Endothelial cell of umbilical vein (primary cell): Measurements from ENCODE around the gene RPP25. TPM values are rescaled to one million over a fixed set of nuclear protein-coding genes. Genes with fewer than 3 reads are reported as not detected.

Source experiments
- BruUV-seq: library from RNA; stranded (reverse); fragments of 400-500 nt; replicated peaks from 2 replicates; lab custom pipeline; 2021; lab: Mats Ljungman, UMichigan
- CTCF ChIA-PET: fragments of 300-600, 350-600 bp; sonication (Branson Sonifier 250); formaldehyde crosslinking; loops from one replicate; lab custom pipeline; 2021; ENCODE audit warnings: antibody characterized with exemption, inconsistent platforms; lab: Charles Lee
- POLR2A ChIA-PET: fragments of 300-600, 350-600 bp; sonication (Branson Sonifier 250); formaldehyde crosslinking; loops from one replicate; lab custom pipeline; 2021; ENCODE audit warnings: antibody characterized with exemption, inconsistent platforms; lab: Charles Lee
- DNase-seq: peaks from one replicate; pipeline ENCODE4 v3.0.0-alpha.2; 2011; ENCODE audit warnings: low read depth, low spot score
- FAIRE-seq: peaks from 2 replicates; lab custom pipeline; 2011; peaks lifted over from hg19 to GRCh38; lab: Jason Lieb, UNC
- H2AFZ ChIP-seq: 2 replicates; pipeline ENCODE4 v1.6.0; 2012; ENCODE audit warnings: low read depth, low read length, control low read depth, inconsistent platforms
- H3K27ac ChIP-seq: 2 replicates; pipeline ENCODE4 v1.5.1; 2011; ENCODE audit warnings: low read depth, mild to moderate bottlenecking, control low read depth, low read length, moderate library complexity; ENCODE audit not compliant: insufficient read depth
- H3K27me3 ChIP-seq, 2 experiments: 2 replicates each; pipeline versions ENCODE4 v1.6.0 to v1.6.1; 2011; ENCODE audit warnings: low read length in 2 of 2, mixed read lengths in 1 of 2; ENCODE audit not compliant: control insufficient read depth in 2 of 2, insufficient read depth in 2 of 2
- H3K36me3 ChIP-seq, 2 experiments: 2 replicates in 1 of 2; 3 replicates in 1 of 2; pipeline ENCODE4 v1.5.1; 2011; ENCODE audit warnings: low read length in 2 of 2, mild to moderate bottlenecking in 1 of 2, moderate library complexity in 1 of 2; ENCODE audit not compliant: control insufficient read depth in 2 of 2, insufficient read depth in 2 of 2; ENCODE audit errors: extremely low read depth in 1 of 2
- H3K4me1 ChIP-seq: 3 replicates; pipeline ENCODE4 v1.5.1; 2011; ENCODE audit warnings: mild to moderate bottlenecking, low read length; ENCODE audit not compliant: control insufficient read depth, insufficient read depth; ENCODE audit errors: extremely low read depth
- H3K4me2 ChIP-seq: 2 replicates; pipeline ENCODE4 v1.6.1; 2011; ENCODE audit warnings: low read length, control low read depth, mixed read lengths; ENCODE audit not compliant: insufficient read depth
- H3K4me3 ChIP-seq, 3 experiments: fragments of 200-600 bp in 1 of 3; sonication (generic), shearing (Covaris generic) in 1 of 3; replicated peaks in 1 of 3; 2 replicates each; pipeline ENCODE4 v1.5.1; 2011 to 2016; ENCODE audit warnings: control low read depth in 3 of 3, low read length in 3 of 3, mild to moderate bottlenecking in 2 of 3, inconsistent platforms in 1 of 3, low read depth in 1 of 3, moderate library complexity in 1 of 3; ENCODE audit not compliant: insufficient read depth in 1 of 3
- H3K79me2 ChIP-seq: 2 replicates; pipeline ENCODE4 v1.6.0; 2012; ENCODE audit warnings: low read length, inconsistent platforms; ENCODE audit not compliant: control insufficient read depth, insufficient read depth
- H3K9ac ChIP-seq: replicated peaks from 2 replicates; pipeline ENCODE3; 2011; ENCODE audit warnings: low read length, control low read depth; ENCODE audit not compliant: insufficient read depth; ENCODE audit errors: extremely low read depth
- H3K9me1 ChIP-seq: replicated peaks from 3 replicates; pipeline ENCODE4 v1.6.0; 2011; ENCODE audit warnings: mild to moderate bottlenecking, low read length; ENCODE audit not compliant: control insufficient read depth, insufficient read depth; ENCODE audit errors: extremely low read depth
- H3K9me3 ChIP-seq: replicated peaks from 2 replicates; pipeline ENCODE4 v1.5.1; 2012; ENCODE audit warnings: low read length, inconsistent platforms; ENCODE audit not compliant: control insufficient read depth, insufficient read depth
- H4K20me1 ChIP-seq: replicated peaks from 2 replicates; pipeline ENCODE3; 2011; ENCODE audit warnings: mild to moderate bottlenecking, low read length; ENCODE audit not compliant: control insufficient read depth, insufficient read depth; ENCODE audit errors: extremely low read depth
- EZH2 ChIP-seq: IDR thresholded peaks from 2 replicates; pipeline ENCODE4 v1.6.1; 2012; ENCODE audit warnings: borderline replicate concordance, low read depth, mild to moderate bottlenecking, moderate library complexity, low read length, inconsistent platforms; ENCODE audit not compliant: severe bottlenecking
- FOS ChIP-seq: IDR thresholded peaks from 2 replicates; pipeline ENCODE4 v1.6.1; 2011; ENCODE audit warnings: mild to moderate bottlenecking, low read length, moderate library complexity, borderline replicate concordance; ENCODE audit not compliant: insufficient read depth
- GATA2 ChIP-seq: IDR thresholded peaks from 2 replicates; pipeline ENCODE4 v1.7.0; 2011; ENCODE audit warnings: low read depth, mild to moderate bottlenecking, moderate library complexity, mixed read lengths, low read length; ENCODE audit not compliant: insufficient read length, insufficient read depth
- MYC ChIP-seq: IDR thresholded peaks from one replicate; pipeline ENCODE4 v1.6.1; 2011; ENCODE audit warnings: mild to moderate bottlenecking, low read depth, low read length
- POLR2A ChIP-seq: IDR thresholded peaks from 2 replicates; pipeline ENCODE4 v1.6.1; 2012; ENCODE audit warnings: low read depth, mild to moderate bottlenecking, control low read depth, low read length
- dilution Hi-C: fragments of 300-500 bp; cut with MboI; formaldehyde crosslinking; loops from one replicate; pipeline ENCODE4 v1.15.0; 2019; ENCODE audit warnings: low sequenced_read_pairs; ENCODE audit not compliant: extremely low pct_ligation_motif_present
- intact Hi-C: fragments of 100-400 bp; cut with micrococcal nuclease; formaldehyde crosslinking; loops from one replicate; pipeline ENCODE4 v1.10.0; 2022
- polyA plus RNA-seq, 4 experiments: library from polyadenylated mRNA; depleted of rRNA in 3 of 4; stranded (reverse) in 3 of 4; unstranded in 1 of 4; fragments of >200 nt; gene quantifications; 2 replicates each; pipeline versions ENCODE4 v1.2.1 to v1.2.3, GENCODE V29; 2011 to 2012; ENCODE audit warnings: missing spikeins in 1 of 4
- total RNA-seq: library from RNA; stranded (reverse); gene quantifications from 2 replicates; pipeline ENCODE4 v1.2.3, GENCODE V29; 2021
- TF ChIP-seq, protein P1 (sequence below): IDR thresholded peaks from 2 replicates; pipeline ENCODE4 v1.6.1; 2011; ENCODE audit not compliant: insufficient read depth, insufficient read length
- TF ChIP-seq, protein P2 (sequence below), 2 donors: IDR thresholded peaks; 1 replicate in 1 of 2; 2 replicates in 1 of 2; pipeline ENCODE4 v1.5.1; 2011; ENCODE audit warnings: low read length in 2 of 2, mild to moderate bottlenecking in 2 of 2, moderate library complexity in 2 of 2, control low read depth in 1 of 2, inconsistent platforms in 1 of 2, low read depth in 1 of 2; ENCODE audit not compliant: insufficient read depth in 1 of 2; ENCODE audit errors: extremely low read depth in 1 of 2

The RPP25 gene
- total and polyA plus RNA-seq, 2 donors (not counting 3 experiments of a cell fraction or from before 2014, with no cell fraction given) = 10.1 to 13.8 TPM

DNA sequence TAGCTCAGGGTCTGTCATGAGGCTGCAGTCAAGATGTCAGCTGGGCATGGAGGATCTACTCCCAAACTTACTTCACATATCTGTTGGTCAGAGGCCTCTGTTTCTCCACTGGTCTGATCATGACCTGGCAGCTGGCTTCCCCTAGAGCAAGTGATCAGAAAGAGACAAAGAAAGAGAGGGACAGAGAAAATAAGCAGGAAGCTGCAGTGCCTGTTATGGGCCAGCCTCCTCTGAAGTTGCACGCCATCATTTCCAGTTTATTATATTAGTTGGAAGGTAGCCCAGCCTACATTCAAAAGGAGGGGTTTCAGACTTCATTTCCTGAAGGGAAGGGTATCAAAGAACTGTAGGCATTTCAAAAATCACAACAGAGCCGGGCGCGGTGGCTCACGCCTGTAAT lies 5.0 kb upstream of the RPP25 start:
- peak; percentile 86 for DNase-seq
- Histone ChIP-seq H3K4me2 (peak overlapping the region; percentile 54), H3K9me1 (no peaks in the 10 kb centered on the region), H3K4me3 (no peak overlapping the region), H3K79me2 (no peaks in the 10 kb centered on the region), H4K20me1 (no peaks in the 10 kb centered on the region), H3K9ac (peak overlapping the region; percentile 65), H3K27me3 (peaks cover 0 to 3% of the 10 kb centered on the region in 2 experiments), H3K9me3 (no peaks in the 10 kb centered on the region), H3K4me1 (peaks cover 51% of the 10 kb centered on the region), H3K27ac (peak overlapping the region; percentile 68), H2AFZ (peak overlapping the region; percentile 52), H3K36me3 (no peaks in the 10 kb centered on the region)
- dilution Hi-C loops = no loop called here
- no peak for TF ChIP-seq FOS
- no peak for TF ChIP-seq GATA2
- TF ChIP-seq EZH2 = no peak
- TF ChIP-seq, protein P1, sequence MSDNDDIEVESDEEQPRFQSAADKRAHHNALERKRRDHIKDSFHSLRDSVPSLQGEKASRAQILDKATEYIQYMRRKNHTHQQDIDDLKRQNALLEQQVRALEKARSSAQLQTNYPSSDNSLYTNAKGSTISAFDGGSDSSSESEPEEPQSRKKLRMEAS = no peak
- no peak for TF ChIP-seq MYC
- TF ChIP-seq, protein P2, sequence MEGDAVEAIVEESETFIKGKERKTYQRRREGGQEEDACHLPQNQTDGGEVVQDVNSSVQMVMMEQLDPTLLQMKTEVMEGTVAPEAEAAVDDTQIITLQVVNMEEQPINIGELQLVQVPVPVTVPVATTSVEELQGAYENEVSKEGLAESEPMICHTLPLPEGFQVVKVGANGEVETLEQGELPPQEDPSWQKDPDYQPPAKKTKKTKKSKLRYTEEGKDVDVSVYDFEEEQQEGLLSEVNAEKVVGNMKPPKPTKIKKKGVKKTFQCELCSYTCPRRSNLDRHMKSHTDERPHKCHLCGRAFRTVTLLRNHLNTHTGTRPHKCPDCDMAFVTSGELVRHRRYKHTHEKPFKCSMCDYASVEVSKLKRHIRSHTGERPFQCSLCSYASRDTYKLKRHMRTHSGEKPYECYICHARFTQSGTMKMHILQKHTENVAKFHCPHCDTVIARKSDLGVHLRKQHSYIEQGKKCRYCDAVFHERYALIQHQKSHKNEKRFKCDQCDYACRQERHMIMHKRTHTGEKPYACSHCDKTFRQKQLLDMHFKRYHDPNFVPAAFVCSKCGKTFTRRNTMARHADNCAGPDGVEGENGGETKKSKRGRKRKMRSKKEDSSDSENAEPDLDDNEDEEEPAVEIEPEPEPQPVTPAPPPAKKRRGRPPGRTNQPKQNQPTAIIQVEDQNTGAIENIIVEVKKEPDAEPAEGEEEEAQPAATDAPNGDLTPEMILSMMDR (IDR thresholded peaks at IDR 0.05; ENCODE audit: extremely low read depth in 1 of 2, insufficient read depth in 1 of 2, low read depth in 1 of 2, low read length in 2 of 2) = no peak
- peak; percentile 48 for TF ChIP-seq POLR2A
- ChIA-PET POLR2A (no interaction called here), CTCF (interaction anchor here (0.7 to 3.6 kb wide), 9 partner anchors 11 to 243 kb away, joined by 3 to 22 read pairs (median 4); partner anchors contain the start of gene SCAMP5)
- intact Hi-C loops = loop anchor here (1.0 to 5.0 kb wide), 2 partner anchors 27 to 491 kb away; partner anchors contain the start of gene SIN3A
- FAIRE-seq = peak; percentile 62
- no TSS peak for BruUV-seq
